MCF 10A (cell line): ENCODE results near the gene FAM162A. TPM values are rescaled to one million over a fixed set of nuclear protein-coding genes. Genes with fewer than 3 reads are reported as not detected.

Experiments used
- BruUV-seq: library from RNA; stranded (reverse); fragments of 400-500 nt; replicated peaks from 2 replicates; lab custom pipeline; 2021; lab: Mats Ljungman, UMichigan
- CTCF ChIA-PET: fragments of 300-600 bp; sonication (Branson Sonifier 250); formaldehyde crosslinking; extraction: SDS; loops from one replicate; lab custom pipeline; 2021; ENCODE audit warnings: antibody characterized with exemption, inconsistent platforms; lab: Yijun Ruan, JAX
- POLR2A ChIA-PET: fragments of 300-600, 350-650 bp; sonication (Branson Sonifier 250); formaldehyde crosslinking; extraction: SDS; loops from one replicate; lab custom pipeline; 2020; ENCODE audit warnings: antibody characterized with exemption, inconsistent platforms; lab: Yijun Ruan, JAX
- DNase-seq: peaks from one replicate; pipeline ENCODE4 v3.0.0-alpha.2; 2018; ENCODE audit not compliant: unreplicated experiment
- H3K27ac Mint-ChIP-seq: one replicate; pipeline ENCODE4 v1.8.0; 2022; ENCODE audit warnings: mild to moderate bottlenecking, low read depth, mixed read lengths; ENCODE audit not compliant: unreplicated experiment
- H3K27me3 Mint-ChIP-seq: one replicate; pipeline ENCODE4 v1.8.0; 2022; ENCODE audit warnings: mixed read lengths; ENCODE audit not compliant: insufficient read depth, unreplicated experiment
- H3K36me3 Mint-ChIP-seq: one replicate; pipeline ENCODE4 v1.8.0; 2022; ENCODE audit warnings: mild to moderate bottlenecking, moderate library complexity, mixed read lengths; ENCODE audit not compliant: insufficient read depth, unreplicated experiment
- H3K4me1 Mint-ChIP-seq: one replicate; pipeline ENCODE4 v1.8.0; 2022; ENCODE audit warnings: mixed read lengths; ENCODE audit not compliant: insufficient read depth, unreplicated experiment
- H3K4me3 Mint-ChIP-seq: one replicate; pipeline ENCODE4 v1.8.0; 2022; ENCODE audit warnings: mild to moderate bottlenecking, moderate library complexity, mixed read lengths; ENCODE audit not compliant: unreplicated experiment
- H3K9me3 Mint-ChIP-seq: one replicate; pipeline ENCODE4 v1.8.0; 2022; ENCODE audit warnings: mixed read lengths; ENCODE audit not compliant: unreplicated experiment
- CTCF ChIP-seq: fragments of 200-600 bp; IDR thresholded peaks from one replicate; pipeline ENCODE4 v1.8.0; 2022; ENCODE audit warnings: antibody characterized with exemption, mild to moderate bottlenecking; ENCODE audit not compliant: unreplicated experiment
- intact Hi-C: fragments of 100-400 bp; cut with micrococcal nuclease; formaldehyde crosslinking; loops from 2 replicates; pipeline ENCODE4 v1.14.1; 2022
- total RNA-seq: library from RNA; stranded (reverse); gene quantifications from 2 replicates; pipeline ENCODE4 v1.2.3, GENCODE V29; 2022

Gene FAM162A
- total RNA-seq, 1 experiment from 2014 or later = 59.1 TPM

DNA sequence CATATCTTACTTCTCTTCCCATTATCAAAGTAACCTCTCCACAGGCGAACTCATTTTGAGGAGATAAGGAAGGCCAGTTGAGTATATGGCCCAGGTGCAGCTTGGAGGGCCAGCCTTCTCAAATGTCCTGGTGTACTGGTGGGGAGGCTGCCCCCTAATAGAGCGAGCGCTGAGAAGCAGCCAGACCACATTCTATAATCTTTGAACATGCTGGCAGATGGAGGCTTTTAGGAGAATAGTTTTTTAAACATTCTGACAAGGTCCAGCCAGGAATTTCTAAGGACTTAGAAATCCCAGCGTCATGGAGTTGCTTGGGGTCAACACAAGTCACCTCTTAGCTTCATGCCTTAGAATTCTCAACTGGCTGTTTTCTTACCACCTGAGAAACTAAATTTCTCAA, 26.1 kb downstream of the FAM162A start:
- BruUV-seq = no TSS peak
- Mint-ChIP-seq H3K36me3 (peaks cover 73% of the 10 kb centered on the region), H3K27ac (peak overlapping the region; percentile 75), H3K9me3 (no peaks in the 10 kb centered on the region), H3K27me3 (no peaks in the 10 kb centered on the region), H3K4me1 (peaks cover 30% of the 10 kb centered on the region), H3K4me3 (no peak overlapping the region)
- ChIA-PET POLR2A (interaction anchor here (1.6 to 2.0 kb wide), 2 partner anchors 26 to 103 kb away, joined by 3 to 12 read pairs; partner anchors contain the start of gene FAM162A), CTCF (interaction anchor here (1.1 to 2.1 kb wide), 2 partner anchors 17 to 863 kb away, joined by 3 to 15 read pairs; no protein-coding TSS in a partner anchor)
- TF ChIP-seq CTCF = no peak
- intact Hi-C loops = no loop called here
- no peak for DNase-seq

DNA sequence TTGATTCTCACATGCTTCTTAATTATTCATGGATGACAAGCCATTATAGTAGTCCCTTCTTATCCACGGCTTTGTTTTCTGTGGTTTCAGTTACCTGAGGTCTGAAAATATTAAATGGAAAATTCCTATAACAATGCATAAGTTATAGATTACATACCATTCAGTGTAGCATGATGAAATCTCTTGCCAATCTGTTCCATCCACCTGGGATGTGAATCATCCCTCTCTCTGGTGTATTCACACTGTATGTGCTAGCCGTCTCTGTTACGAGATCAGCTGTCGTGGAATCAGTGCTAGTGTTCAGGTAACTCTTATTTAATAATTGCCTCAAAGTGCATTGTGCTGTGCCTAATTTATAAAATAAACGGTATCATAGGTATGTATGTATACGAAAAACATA, 26.7 kb downstream of the FAM162A start:
- no TSS peak for BruUV-seq
- ChIA-PET CTCF (interaction anchor here (0.6 to 2.1 kb wide), 7 partner anchors 17 to 863 kb away, joined by 3 to 15 read pairs (median 4); partner anchors contain the start of gene MIX23), POLR2A (interaction anchor here (0.7 to 1.6 kb wide), 4 partner anchors 17 to 105 kb away, joined by 3 to 9 read pairs (median 4); partner anchors contain the start of gene MIX23)
- H3K27ac Mint-ChIP-seq = peak overlapping the region; percentile 75
- H3K4me3 Mint-ChIP-seq = no peak overlapping the region
- intact Hi-C loops = no loop called here
- H3K27me3 Mint-ChIP-seq = no peaks in the 10 kb centered on the region
- DNase-seq = no peak
- H3K9me3 Mint-ChIP-seq = no peaks in the 10 kb centered on the region
- peaks cover 33% of the 10 kb centered on the region for H3K4me1 Mint-ChIP-seq
- peaks cover 78% of the 10 kb centered on the region for H3K36me3 Mint-ChIP-seq
- TF ChIP-seq CTCF = no peak

GRCh38 chr3:122414391-122414790, 30.4 kb downstream of the FAM162A start:
- ChIA-PET POLR2A (interaction anchor here (0.7 to 4.8 kb wide), 8 partner anchors 8 to 145 kb away, joined by 3 to 91 read pairs (median 15); partner anchors contain the start of genes FAM162A and MIX23), CTCF (interaction anchor here (0.6 to 3.7 kb wide), 5 partner anchors 15 to 124 kb away, joined by 3 to 23 read pairs (median 4); no protein-coding TSS in a partner anchor)
- no peak for DNase-seq
- H3K4me3 Mint-ChIP-seq = peak overlapping the region; percentile 99
- H3K36me3 Mint-ChIP-seq = peaks cover 74% of the 10 kb centered on the region
- TF ChIP-seq CTCF = no peak
- H3K9me3 Mint-ChIP-seq = no peaks in the 10 kb centered on the region
- peaks cover 37% of the 10 kb centered on the region for H3K4me1 Mint-ChIP-seq
- no TSS peak for BruUV-seq
- H3K27ac Mint-ChIP-seq = peak overlapping the region; percentile 99
- intact Hi-C loops = no loop called here
- H3K27me3 Mint-ChIP-seq = no peaks in the 10 kb centered on the region

GRCh38 chr3:122415104-122415744, 31.2 kb downstream of the FAM162A start:
- TF ChIP-seq CTCF = no peak
- ChIA-PET CTCF (interaction anchor here (1.1 to 3.7 kb wide), 5 partner anchors 19 to 109 kb away, joined by 3 to 23 read pairs (median 9); partner anchors contain the start of gene FAM162A), POLR2A (interaction anchor here (0.8 to 4.8 kb wide), 18 partner anchors 9 to 150 kb away, joined by 3 to 91 read pairs (median 11); partner anchors contain the start of genes DTX3L, FAM162A, KPNA1 and MIX23)
- TSS peak; percentile 69 for BruUV-seq
- intact Hi-C loops = loop anchor here (5.0 kb wide), 1 partner anchor 97 kb away; the partner anchor contains the start of gene KPNA1
- Mint-ChIP-seq H3K4me1 (peaks cover 37% of the 10 kb centered on the region), H3K27me3 (no peaks in the 10 kb centered on the region), H3K9me3 (no peaks in the 10 kb centered on the region), H3K36me3 (peaks cover 70% of the 10 kb centered on the region), H3K27ac (peak overlapping the region; percentile 99), H3K4me3 (peak overlapping the region; percentile 99)
- DNase-seq = peak; percentile 56
